Measurements from ENCODE around the gene ALDOA. TPM values are rescaled to one million over a fixed set of nuclear protein-coding genes. Genes with fewer than 3 reads are reported as not detected.
"Not testable (repeated sequence)": the region's sequence is repeated elsewhere in the genome, so short reads cannot be mapped to it uniquely, and the experiment has no call there.

The ALDOA gene
- total RNA-seq, 4 donors from 2014 or later, result 427 to 1,063 (median 887) TPM

GRCh38 chr16:30032083-30032819, 33.3 kb upstream of the ALDOA start:
- Histone ChIP-seq H3K9me3 (no peaks in the 10 kb centered on the region), H3K27me3 (peaks cover 0 to 29% of the 10 kb centered on the region in 2 donors), H3K27ac (no peak overlapping the region), H3K4me3 (no peak overlapping the region), H3K36me3 (no peaks in the 10 kb centered on the region), H3K4me1 (peaks cover 0 to 8% (median 3%) of the 10 kb centered on the region in 4 donors)
- TF ChIP-seq POLR2A (IDR thresholded peaks at IDR 0.05), result no peak
- TF ChIP-seq CTCF (IDR thresholded peaks at IDR 0.05), result peak; percentile 40 to 72 (median 66)
- peak in 2 of 3 donors; percentile 33 to 79 for DNase-seq

GRCh38 chr16:30033270-30033669, 32.3 kb upstream of the ALDOA start:
- Histone ChIP-seq H3K4me3 (no peak overlapping the region), H3K9me3 (no peaks in the 10 kb centered on the region), H3K4me1 (peaks cover 0 to 8% (median 3%) of the 10 kb centered on the region in 4 donors), H3K27me3 (peaks cover 0 to 24% of the 10 kb centered on the region in 2 donors), H3K36me3 (no peaks in the 10 kb centered on the region), H3K27ac (no peak overlapping the region)
- DNase-seq, result no peak
- no peak for TF ChIP-seq POLR2A (IDR thresholded peaks at IDR 0.05)
- no peak for TF ChIP-seq CTCF (IDR thresholded peaks at IDR 0.05)

- no peaks in the 10 kb centered on the region for H3K9me3 ChIP-seq
- no peak overlapping the region for H3K4me3 ChIP-seq
- DNase-seq, result no peak
- no peaks in the 10 kb centered on the region for H3K36me3 ChIP-seq
- no peaks in the 10 kb centered on the region for H3K4me1 ChIP-seq
- TF ChIP-seq POLR2A (IDR thresholded peaks at IDR 0.05) (no peak), CTCF (IDR thresholded peaks at IDR 0.05) (no peak)
- H3K27ac ChIP-seq, result no peak overlapping the region
- no peaks in the 10 kb centered on the region for H3K27me3 ChIP-seq
Observed at GRCh38 chr16:30040221-30040620, 25.3 kb upstream of the ALDOA start.

- not testable (repeated sequence) for H3K27me3 ChIP-seq, DNase-seq, H3K36me3 ChIP-seq, H3K27ac ChIP-seq, H3K4me1 ChIP-seq, H3K9me3 ChIP-seq, H3K4me3 ChIP-seq
Observed at GRCh38 chr16:30040690-30041089, 24.9 kb upstream of the ALDOA start.

DNA sequence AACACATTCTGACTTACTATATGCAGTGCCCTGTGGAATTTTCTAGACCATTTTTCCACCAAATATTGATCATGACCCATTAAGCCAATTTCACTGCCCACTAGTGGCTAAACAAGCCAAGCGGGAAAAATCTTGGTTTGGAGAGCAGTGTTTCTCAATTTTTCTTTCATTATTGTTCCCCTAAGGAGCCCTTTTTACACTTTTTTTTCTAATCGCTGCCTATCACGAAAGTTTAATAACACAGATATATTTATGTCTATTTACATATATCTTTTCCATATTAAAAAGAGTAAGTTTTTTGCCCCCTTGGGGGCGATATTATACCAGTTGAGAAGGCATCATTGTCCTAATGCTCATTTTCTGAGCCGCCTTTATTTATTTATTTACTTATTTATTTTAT, 23.7 kb upstream of the ALDOA start:
- H3K4me3 ChIP-seq, result no peak overlapping the region
- H3K27ac ChIP-seq, result no peak overlapping the region
- no peaks in the 10 kb centered on the region for H3K4me1 ChIP-seq
- H3K36me3 ChIP-seq, result no peaks in the 10 kb centered on the region
- no peaks in the 10 kb centered on the region for H3K9me3 ChIP-seq
- DNase-seq, result no peak
- H3K27me3 ChIP-seq, result no peaks in the 10 kb centered on the region
- TF ChIP-seq CTCF (IDR thresholded peaks at IDR 0.05) (peak; percentile 9 to 39 (median 28)), POLR2A (IDR thresholded peaks at IDR 0.05) (no peak)

DNA sequence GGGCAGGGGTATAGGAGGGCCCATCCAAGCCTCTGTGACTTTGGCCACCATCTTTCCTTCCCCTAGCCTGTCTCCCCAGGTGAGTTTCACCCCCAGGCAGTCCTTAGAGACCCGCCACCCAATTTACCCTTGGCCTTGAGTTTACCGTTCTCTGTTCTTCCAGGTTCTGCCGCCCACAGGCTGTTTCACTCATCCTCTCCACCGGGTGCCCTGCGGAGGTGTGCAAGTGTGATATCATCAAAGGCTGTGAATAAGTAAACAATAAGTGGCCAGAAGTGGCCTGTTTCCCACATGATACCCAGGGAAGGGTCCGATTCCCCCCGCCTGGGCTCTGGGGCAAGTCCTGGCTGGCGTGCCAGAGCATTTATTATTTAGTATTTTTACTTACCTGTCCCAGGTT, 19.4 kb upstream of the ALDOA start:
- no peaks in the 10 kb centered on the region for H3K36me3 ChIP-seq
- no peaks in the 10 kb centered on the region for H3K9me3 ChIP-seq
- DNase-seq, result no peak
- no peak for TF ChIP-seq CTCF (IDR thresholded peaks at IDR 0.05)
- no peak for TF ChIP-seq POLR2A (IDR thresholded peaks at IDR 0.05)
- no peaks in the 10 kb centered on the region for H3K27me3 ChIP-seq
- no peak overlapping the region for H3K4me3 ChIP-seq
- no peaks in the 10 kb centered on the region for H3K4me1 ChIP-seq
- H3K27ac ChIP-seq, result no peak overlapping the region

Measured in Peyer's patch (tissue), 4 donors.